H1 (cell line): ENCODE measurements around the gene FKBP2. TPM values are rescaled to one million over a fixed set of nuclear protein-coding genes. Genes with fewer than 3 reads are reported as not detected.

Source experiments
- GABPA ChIP-seq: IDR thresholded peaks from 2 replicates; pipeline ENCODE4 v1.6.1; 2011; ENCODE audit warnings: mild to moderate bottlenecking, low read length, moderate library complexity, borderline replicate concordance; ENCODE audit not compliant: insufficient read depth
- HDAC2 ChIP-seq, 2 experiments: fragments of 300-600 bp in 1 of 2; sonication (generic) in 1 of 2; IDR thresholded peaks; 2 replicates each; pipeline ENCODE4 v1.6.1; 2011 to 2012; ENCODE audit warnings: low read depth in 2 of 2, low read length in 2 of 2, mild to moderate bottlenecking in 2 of 2, moderate library complexity in 2 of 2, borderline replicate concordance in 1 of 2, inconsistent platforms in 1 of 2
- POLR2A ChIP-seq, 2 experiments: IDR thresholded peaks; 1 replicate in 1 of 2; 2 replicates in 1 of 2; pipeline ENCODE4 v1.6.1; 2011; ENCODE audit warnings: low read depth in 2 of 2, low read length in 2 of 2, mild to moderate bottlenecking in 2 of 2; ENCODE audit errors: control extremely low read depth in 1 of 2
- RFX5 ChIP-seq: IDR thresholded peaks from 2 replicates; pipeline ENCODE4 v1.6.1; 2011; ENCODE audit warnings: low read depth, low read length, improper control_type of control experiment, borderline replicate concordance
- polyA plus RNA-seq, 7 experiments: library from polyadenylated mRNA; depleted of rRNA in 3 of 7; stranded (reverse) in 5 of 7; unstranded in 2 of 7; fragments of >200 nt in 5 of 7; fragments of 200-250 nt in 2 of 7; gene quantifications; 1 replicate in 5 of 7; 2 replicates in 1 of 7; 4 replicates in 1 of 7; pipeline versions ENCODE4 v1.2.1 to v1.2.3, GENCODE V29; 2011 to 2013; ENCODE audit warnings: missing spikeins in 2 of 7, mixed read lengths in 2 of 7
- total RNA-seq: library from RNA; stranded (reverse); fragmentation: NEBNext Ultra II Directional; extraction: Animal tissue kit (Norgen Biotek cat#: 25700); gene quantifications from 2 replicates; pipeline ENCODE4 v1.2.1, GENCODE V29; 2021
- TF ChIP-seq, protein P1 (sequence below): fragments of 300-600 bp; sonication (generic); IDR thresholded peaks from 2 replicates; pipeline ENCODE4 v1.7.1; 2012; ENCODE audit warnings: low read length, moderate library complexity, mild to moderate bottlenecking, inconsistent platforms; ENCODE audit not compliant: insufficient replicate concordance

FKBP2 gene
- total and polyA plus RNA-seq, 2 of the 8 experiments (the other 6 are each of a cell fraction or from before 2014, with no cell fraction given), result 41.7 to 52.5 TPM

DNA sequence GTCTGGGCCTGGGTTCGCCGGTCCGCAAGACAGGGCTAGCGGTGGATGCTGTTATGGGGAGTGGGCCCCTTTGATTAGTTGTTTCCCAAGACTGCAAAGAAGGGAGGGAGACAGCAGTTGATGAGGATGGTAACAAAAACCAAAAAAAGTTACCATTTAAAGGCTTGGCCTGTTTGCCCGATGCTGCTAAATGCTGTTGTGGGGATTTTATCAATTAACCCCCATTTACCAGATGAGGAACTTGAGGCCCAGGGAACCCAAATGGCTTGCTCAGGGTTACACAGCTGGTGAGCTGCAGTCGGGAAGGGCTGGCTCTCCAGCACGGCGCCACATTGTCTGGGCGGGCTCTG, 18.3 kb upstream of the FKBP2 start (continued):
- TF ChIP-seq, protein P1, sequence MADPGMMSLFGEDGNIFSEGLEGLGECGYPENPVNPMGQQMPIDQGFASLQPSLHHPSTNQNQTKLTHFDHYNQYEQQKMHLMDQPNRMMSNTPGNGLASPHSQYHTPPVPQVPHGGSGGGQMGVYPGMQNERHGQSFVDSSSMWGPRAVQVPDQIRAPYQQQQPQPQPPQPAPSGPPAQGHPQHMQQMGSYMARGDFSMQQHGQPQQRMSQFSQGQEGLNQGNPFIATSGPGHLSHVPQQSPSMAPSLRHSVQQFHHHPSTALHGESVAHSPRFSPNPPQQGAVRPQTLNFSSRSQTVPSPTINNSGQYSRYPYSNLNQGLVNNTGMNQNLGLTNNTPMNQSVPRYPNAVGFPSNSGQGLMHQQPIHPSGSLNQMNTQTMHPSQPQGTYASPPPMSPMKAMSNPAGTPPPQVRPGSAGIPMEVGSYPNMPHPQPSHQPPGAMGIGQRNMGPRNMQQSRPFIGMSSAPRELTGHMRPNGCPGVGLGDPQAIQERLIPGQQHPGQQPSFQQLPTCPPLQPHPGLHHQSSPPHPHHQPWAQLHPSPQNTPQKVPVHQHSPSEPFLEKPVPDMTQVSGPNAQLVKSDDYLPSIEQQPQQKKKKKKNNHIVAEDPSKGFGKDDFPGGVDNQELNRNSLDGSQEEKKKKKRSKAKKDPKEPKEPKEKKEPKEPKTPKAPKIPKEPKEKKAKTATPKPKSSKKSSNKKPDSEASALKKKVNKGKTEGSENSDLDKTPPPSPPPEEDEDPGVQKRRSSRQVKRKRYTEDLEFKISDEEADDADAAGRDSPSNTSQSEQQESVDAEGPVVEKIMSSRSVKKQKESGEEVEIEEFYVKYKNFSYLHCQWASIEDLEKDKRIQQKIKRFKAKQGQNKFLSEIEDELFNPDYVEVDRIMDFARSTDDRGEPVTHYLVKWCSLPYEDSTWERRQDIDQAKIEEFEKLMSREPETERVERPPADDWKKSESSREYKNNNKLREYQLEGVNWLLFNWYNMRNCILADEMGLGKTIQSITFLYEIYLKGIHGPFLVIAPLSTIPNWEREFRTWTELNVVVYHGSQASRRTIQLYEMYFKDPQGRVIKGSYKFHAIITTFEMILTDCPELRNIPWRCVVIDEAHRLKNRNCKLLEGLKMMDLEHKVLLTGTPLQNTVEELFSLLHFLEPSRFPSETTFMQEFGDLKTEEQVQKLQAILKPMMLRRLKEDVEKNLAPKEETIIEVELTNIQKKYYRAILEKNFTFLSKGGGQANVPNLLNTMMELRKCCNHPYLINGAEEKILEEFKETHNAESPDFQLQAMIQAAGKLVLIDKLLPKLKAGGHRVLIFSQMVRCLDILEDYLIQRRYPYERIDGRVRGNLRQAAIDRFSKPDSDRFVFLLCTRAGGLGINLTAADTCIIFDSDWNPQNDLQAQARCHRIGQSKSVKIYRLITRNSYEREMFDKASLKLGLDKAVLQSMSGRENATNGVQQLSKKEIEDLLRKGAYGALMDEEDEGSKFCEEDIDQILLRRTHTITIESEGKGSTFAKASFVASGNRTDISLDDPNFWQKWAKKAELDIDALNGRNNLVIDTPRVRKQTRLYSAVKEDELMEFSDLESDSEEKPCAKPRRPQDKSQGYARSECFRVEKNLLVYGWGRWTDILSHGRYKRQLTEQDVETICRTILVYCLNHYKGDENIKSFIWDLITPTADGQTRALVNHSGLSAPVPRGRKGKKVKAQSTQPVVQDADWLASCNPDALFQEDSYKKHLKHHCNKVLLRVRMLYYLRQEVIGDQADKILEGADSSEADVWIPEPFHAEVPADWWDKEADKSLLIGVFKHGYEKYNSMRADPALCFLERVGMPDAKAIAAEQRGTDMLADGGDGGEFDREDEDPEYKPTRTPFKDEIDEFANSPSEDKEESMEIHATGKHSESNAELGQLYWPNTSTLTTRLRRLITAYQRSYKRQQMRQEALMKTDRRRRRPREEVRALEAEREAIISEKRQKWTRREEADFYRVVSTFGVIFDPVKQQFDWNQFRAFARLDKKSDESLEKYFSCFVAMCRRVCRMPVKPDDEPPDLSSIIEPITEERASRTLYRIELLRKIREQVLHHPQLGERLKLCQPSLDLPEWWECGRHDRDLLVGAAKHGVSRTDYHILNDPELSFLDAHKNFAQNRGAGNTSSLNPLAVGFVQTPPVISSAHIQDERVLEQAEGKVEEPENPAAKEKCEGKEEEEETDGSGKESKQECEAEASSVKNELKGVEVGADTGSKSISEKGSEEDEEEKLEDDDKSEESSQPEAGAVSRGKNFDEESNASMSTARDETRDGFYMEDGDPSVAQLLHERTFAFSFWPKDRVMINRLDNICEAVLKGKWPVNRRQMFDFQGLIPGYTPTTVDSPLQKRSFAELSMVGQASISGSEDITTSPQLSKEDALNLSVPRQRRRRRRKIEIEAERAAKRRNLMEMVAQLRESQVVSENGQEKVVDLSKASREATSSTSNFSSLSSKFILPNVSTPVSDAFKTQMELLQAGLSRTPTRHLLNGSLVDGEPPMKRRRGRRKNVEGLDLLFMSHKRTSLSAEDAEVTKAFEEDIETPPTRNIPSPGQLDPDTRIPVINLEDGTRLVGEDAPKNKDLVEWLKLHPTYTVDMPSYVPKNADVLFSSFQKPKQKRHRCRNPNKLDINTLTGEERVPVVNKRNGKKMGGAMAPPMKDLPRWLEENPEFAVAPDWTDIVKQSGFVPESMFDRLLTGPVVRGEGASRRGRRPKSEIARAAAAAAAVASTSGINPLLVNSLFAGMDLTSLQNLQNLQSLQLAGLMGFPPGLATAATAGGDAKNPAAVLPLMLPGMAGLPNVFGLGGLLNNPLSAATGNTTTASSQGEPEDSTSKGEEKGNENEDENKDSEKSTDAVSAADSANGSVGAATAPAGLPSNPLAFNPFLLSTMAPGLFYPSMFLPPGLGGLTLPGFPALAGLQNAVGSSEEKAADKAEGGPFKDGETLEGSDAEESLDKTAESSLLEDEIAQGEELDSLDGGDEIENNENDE, result no peak
- TF ChIP-seq RFX5, result no peak
- no peak for TF ChIP-seq GABPA
- 0 out of 3 replicates have a peak, but pooled peaks of 1 of the 2 experiments have one; percentile 50 for TF ChIP-seq POLR2A (IDR thresholded peaks at IDR 0.05; ENCODE audit: control extremely low read depth in 1 of 2, low read depth in 2 of 2, low read length in 2 of 2)
- TF ChIP-seq HDAC2 (IDR thresholded peaks at IDR 0.05; ENCODE audit: borderline replicate concordance in 1 of 2, low read depth in 2 of 2, low read length in 2 of 2), result no peak
